PC-9 (cell line): ENCODE data around the gene TJP3.

Experiments
- EZH2 ChIP-seq: fragments of 200-600 bp; sonication (generic); IDR thresholded peaks from 2 replicates; pipeline ENCODE4 v1.8.0; 2017; ENCODE audit warnings: antibody characterized with exemption, low read depth
- TF ChIP-seq, protein P1 (sequence below): fragments of 200-600 bp; sonication (generic); conservative IDR thresholded peaks from 2 replicates; pipeline ENCODE4 v1.6.1; 2017; ENCODE audit warnings: mixed run types, antibody characterized with exemption, mild to moderate bottlenecking, moderate library complexity

DNA sequence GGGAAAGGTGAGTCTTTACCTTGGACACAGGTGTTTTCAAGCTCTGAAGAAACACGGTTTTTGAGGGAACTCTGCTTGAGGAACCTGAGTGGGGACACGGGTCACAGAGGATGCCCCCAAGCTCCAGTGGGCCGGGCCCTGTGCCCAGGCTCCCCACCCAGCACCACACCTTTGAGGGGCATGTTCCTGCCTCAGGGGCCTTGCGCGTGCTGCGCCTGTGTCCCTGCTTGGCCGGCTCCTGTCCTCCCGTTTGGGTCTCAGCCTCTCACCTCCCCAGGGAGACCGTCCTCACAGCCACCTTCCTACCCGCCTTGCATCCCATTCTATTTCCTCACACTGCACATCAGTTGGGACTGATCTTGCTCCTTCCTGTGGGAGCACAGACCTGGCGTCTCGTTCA, 29.0 kb upstream of the TJP3 start:
- TF ChIP-seq, protein P1, sequence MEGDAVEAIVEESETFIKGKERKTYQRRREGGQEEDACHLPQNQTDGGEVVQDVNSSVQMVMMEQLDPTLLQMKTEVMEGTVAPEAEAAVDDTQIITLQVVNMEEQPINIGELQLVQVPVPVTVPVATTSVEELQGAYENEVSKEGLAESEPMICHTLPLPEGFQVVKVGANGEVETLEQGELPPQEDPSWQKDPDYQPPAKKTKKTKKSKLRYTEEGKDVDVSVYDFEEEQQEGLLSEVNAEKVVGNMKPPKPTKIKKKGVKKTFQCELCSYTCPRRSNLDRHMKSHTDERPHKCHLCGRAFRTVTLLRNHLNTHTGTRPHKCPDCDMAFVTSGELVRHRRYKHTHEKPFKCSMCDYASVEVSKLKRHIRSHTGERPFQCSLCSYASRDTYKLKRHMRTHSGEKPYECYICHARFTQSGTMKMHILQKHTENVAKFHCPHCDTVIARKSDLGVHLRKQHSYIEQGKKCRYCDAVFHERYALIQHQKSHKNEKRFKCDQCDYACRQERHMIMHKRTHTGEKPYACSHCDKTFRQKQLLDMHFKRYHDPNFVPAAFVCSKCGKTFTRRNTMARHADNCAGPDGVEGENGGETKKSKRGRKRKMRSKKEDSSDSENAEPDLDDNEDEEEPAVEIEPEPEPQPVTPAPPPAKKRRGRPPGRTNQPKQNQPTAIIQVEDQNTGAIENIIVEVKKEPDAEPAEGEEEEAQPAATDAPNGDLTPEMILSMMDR: no peak
- no peak for TF ChIP-seq EZH2
